HUES48 (cell line): ENCODE results near the gene ADAMTS19.

Experiments used
- H3K27ac ChIP-seq: one replicate; pipeline ENCODE4 v1.7.0; 2013; ENCODE audit warnings: low read depth, low read length, inconsistent platforms
- H3K27me3 ChIP-seq: 2 replicates; pipeline ENCODE4 v1.6.1; 2013; ENCODE audit warnings: mild to moderate bottlenecking, low read length; ENCODE audit not compliant: control insufficient read depth, insufficient read depth
- H3K36me3 ChIP-seq: 2 replicates; pipeline ENCODE4 v1.6.1; 2013; ENCODE audit warnings: low read length; ENCODE audit not compliant: control insufficient read depth, insufficient read depth
- H3K4me1 ChIP-seq: 2 replicates; pipeline ENCODE4 v1.6.1; 2013; ENCODE audit warnings: mild to moderate bottlenecking, low read length; ENCODE audit not compliant: control insufficient read depth, insufficient read depth
- H3K4me3 ChIP-seq: 2 replicates; pipeline ENCODE4 v1.5.1; 2013; ENCODE audit warnings: mild to moderate bottlenecking, low read depth, low read length
- H3K9ac ChIP-seq: 2 replicates; pipeline ENCODE4 v1.6.1; 2013; ENCODE audit warnings: mild to moderate bottlenecking, low read depth, low read length, moderate library complexity
- H3K9me3 ChIP-seq: 2 replicates; pipeline ENCODE4 v1.6.1; 2013; ENCODE audit warnings: low read length; ENCODE audit not compliant: control insufficient read depth, insufficient read depth

The ADAMTS19 gene

DNA sequence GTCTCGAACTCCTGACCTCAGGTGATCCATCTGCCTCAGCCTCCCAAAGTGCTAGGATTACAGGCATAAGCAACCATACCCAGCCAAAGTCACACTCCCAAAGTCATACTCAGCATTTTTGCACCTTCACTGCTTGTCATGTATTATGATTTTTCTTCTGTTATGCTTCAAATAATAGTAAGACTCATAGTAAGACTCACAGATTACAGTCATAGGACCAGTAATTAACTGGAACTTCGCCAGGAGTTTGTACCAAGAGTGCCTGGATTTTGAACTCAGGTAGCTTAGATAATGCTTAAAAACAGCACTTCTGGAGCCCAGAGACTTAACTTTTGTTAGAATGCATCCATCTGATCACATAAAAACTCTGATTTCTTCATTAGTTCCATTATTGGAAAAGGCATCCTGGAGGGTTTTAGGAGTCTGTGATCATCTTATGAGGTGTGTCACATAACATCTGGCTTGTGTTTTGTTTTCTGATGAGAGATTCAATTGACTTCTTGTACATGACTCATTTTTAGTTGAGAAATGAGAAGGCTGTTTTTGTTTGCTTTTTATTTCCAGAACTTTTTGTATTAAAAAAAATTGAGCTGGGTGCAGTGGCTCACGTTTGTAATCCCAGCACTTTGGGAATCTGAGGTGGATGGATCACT, 131.5 kb downstream of the ADAMTS19 start:
- no peak overlapping the region for H3K27ac ChIP-seq
- no peaks in the 10 kb centered on the region for H3K4me1 ChIP-seq
- no peak overlapping the region for H3K4me3 ChIP-seq
- no peaks in the 10 kb centered on the region for H3K27me3 ChIP-seq
- no peak overlapping the region for H3K9ac ChIP-seq
- H3K9me3 ChIP-seq: no peaks in the 10 kb centered on the region
- peaks cover under 1% of the 10 kb centered on the region; the same call in 1 of the 2 replicates for H3K36me3 ChIP-seq

DNA sequence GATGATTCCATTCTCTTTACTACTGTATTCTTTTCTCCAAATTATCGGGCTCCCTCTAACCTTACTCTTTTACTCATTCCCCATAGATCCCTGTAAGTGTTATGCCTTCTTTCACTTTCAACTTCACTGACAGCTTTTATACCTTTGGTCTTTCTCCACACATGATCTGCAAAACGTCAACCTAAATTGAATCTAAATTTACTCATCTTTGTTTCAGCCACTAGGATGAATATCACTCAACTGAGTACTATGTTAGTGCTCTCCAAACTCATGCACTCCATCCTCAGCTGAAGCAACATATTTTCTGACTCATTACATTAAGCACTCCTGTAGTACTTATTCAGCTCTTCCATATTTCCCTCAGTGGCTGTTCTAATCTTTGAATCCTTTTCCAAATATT, 133.4 kb downstream of the ADAMTS19 start:
- H3K27ac ChIP-seq: no peak overlapping the region
- no peaks in the 10 kb centered on the region for H3K4me1 ChIP-seq
- H3K27me3 ChIP-seq: no peaks in the 10 kb centered on the region
- H3K4me3 ChIP-seq: no peak overlapping the region
- H3K9ac ChIP-seq: no peak overlapping the region
- peaks cover 10% of the 10 kb centered on the region for H3K36me3 ChIP-seq
- no peaks in the 10 kb centered on the region for H3K9me3 ChIP-seq

DNA sequence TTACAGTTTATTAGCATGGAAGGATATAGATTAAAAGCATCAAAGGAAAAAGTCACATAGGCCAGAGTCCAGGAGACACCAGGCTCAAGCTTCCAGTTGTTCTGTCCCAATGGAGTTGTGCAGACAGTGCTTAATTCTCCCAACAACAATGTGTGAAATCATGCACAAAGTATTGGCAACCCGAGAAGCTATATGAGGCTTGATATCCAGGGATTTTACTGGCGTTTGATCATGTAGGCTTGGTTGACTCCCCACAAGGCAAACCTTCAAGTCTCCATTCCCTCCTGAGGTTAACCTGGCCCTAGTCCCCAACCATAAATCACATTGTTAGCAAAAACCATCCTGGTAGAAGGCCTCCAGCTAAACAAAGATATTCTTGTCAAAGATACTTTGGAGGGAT, 141.5 kb downstream of the ADAMTS19 start:
- peaks cover 10% of the 10 kb centered on the region for H3K36me3 ChIP-seq

DNA sequence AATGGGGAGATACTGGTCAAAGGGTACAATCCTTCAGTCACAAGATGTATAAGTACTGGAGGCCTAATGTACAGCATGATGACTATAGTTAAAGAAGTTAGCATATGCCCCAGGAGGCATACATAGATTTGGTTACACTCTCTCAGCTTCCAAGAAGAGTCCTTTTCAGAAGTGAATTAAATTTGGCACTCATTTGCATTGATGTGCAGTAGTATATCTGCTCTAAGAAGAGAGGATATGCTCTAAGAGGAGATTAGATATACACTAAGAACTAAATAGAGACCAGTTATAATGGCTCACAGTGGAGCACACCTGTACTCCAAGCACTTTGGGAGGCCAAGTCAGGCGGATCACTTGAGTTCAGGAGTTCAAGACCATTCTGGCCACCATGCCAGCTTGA, 148.3 kb downstream of the ADAMTS19 start:
- H3K4me3 ChIP-seq: no peak overlapping the region
- no peaks in the 10 kb centered on the region for H3K9me3 ChIP-seq
- H3K4me1 ChIP-seq: no peaks in the 10 kb centered on the region
- no peaks in the 10 kb centered on the region for H3K27me3 ChIP-seq
- no peaks in the 10 kb centered on the region for H3K36me3 ChIP-seq
- H3K9ac ChIP-seq: no peak overlapping the region
- H3K27ac ChIP-seq: no peak overlapping the region

More for the DNA sequence above, 141.5 kb downstream of the ADAMTS19 start:
- H3K9me3 ChIP-seq: no peaks in the 10 kb centered on the region
- H3K4me3 ChIP-seq: no peak overlapping the region
- no peaks in the 10 kb centered on the region for H3K27me3 ChIP-seq
- no peaks in the 10 kb centered on the region for H3K4me1 ChIP-seq
- H3K9ac ChIP-seq: no peak overlapping the region
- H3K27ac ChIP-seq: no peak overlapping the region

DNA sequence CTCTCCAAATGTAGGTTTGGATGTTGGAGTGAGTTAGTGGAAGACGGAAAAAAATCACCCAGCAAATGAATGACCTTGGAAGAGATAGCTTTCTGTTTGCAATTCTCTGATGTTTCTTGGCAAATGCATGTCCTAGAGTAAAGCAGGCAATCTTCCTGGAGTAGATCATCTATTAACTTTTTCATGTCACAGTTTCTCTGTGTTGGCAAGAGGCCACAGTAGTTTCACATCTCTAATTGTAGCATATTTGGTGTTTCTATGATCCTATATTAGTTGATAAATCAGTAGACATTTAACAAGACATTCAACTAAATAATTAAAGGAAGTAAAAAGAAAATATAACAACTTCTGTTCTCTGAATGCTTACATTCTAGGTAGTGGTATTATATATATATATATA, 149.6 kb downstream of the ADAMTS19 start:
- Histone ChIP-seq H3K9ac (no peak overlapping the region), H3K4me1 (no peaks in the 10 kb centered on the region), H3K36me3 (no peaks in the 10 kb centered on the region), H3K27me3 (no peaks in the 10 kb centered on the region), H3K9me3 (no peaks in the 10 kb centered on the region), H3K27ac (no peak overlapping the region), H3K4me3 (no peak overlapping the region)

DNA sequence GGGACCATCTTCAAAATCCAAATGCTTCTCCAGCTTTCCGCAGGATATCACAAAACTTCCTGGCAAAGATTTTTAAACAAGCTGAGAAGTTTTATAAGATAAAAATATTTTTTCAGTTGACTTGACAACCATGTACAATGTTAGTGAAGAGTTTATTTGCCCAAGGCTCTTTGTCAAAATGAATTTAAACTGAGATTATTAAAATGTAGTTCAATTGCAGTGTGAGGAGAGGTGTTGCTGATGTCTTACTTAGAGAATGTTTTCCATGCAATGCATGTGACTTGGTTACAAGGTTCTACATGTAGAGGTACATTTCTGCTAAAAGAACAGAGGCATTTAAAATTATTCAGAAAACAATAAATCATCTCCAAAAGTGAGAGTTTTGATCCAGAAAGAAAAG, 156.4 kb downstream of the ADAMTS19 start:
- H3K9ac ChIP-seq: no peak overlapping the region
- H3K27ac ChIP-seq: no peak overlapping the region
- peaks cover 5% of the 10 kb centered on the region for H3K36me3 ChIP-seq
- no peaks in the 10 kb centered on the region for H3K4me1 ChIP-seq
- H3K4me3 ChIP-seq: no peak overlapping the region
- H3K27me3 ChIP-seq: no peaks in the 10 kb centered on the region
- H3K9me3 ChIP-seq: no peaks in the 10 kb centered on the region

DNA sequence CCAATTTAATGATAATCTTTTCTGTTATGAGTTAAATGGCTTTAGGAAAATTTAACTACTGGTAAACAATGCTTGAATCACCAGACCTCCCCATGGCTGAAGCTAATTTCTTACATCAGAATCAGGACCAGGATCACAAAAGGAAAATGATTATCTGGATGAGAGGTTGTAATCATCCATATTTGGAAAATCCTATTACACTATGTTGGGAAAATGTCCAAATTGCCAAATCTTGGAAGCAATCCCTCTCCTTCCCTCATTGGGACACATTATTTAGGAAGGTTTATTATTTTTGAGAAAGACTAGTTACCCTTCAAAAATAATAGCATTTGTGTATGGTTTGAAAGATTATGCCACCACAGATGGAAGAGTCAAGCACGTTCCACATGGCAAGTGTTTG, 157.1 kb downstream of the ADAMTS19 start:
- Histone ChIP-seq H3K9me3 (no peaks in the 10 kb centered on the region), H3K9ac (no peak overlapping the region), H3K4me1 (no peaks in the 10 kb centered on the region), H3K4me3 (no peak overlapping the region), H3K27ac (no peak overlapping the region), H3K27me3 (no peaks in the 10 kb centered on the region), H3K36me3 (peaks cover 8% of the 10 kb centered on the region)

DNA sequence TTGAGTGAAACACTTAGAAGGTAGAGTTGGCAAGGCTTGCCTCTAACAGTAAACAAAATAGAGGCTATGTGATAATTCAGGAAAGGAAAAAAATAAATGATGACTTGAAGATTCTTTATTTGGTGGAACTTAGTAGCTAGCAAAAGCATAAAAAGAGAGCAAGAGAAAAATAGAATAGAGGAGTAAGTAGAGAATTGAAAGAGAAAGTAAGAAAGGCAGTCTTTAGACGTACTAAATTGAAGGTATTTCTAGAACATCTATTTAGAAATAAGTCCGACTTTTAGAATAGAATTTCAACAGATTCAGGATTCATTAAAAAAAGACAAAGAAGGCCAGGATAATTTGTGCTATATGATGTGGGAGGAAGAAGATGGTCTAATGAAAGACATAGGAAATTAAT, 159.7 kb downstream of the ADAMTS19 start:
- no peaks in the 10 kb centered on the region for H3K4me1 ChIP-seq
- H3K4me3 ChIP-seq: no peak overlapping the region
- H3K9me3 ChIP-seq: no peaks in the 10 kb centered on the region
- H3K36me3 ChIP-seq: peaks cover 15% of the 10 kb centered on the region
- no peaks in the 10 kb centered on the region for H3K27me3 ChIP-seq
- no peak overlapping the region for H3K27ac ChIP-seq
- H3K9ac ChIP-seq: no peak overlapping the region

DNA sequence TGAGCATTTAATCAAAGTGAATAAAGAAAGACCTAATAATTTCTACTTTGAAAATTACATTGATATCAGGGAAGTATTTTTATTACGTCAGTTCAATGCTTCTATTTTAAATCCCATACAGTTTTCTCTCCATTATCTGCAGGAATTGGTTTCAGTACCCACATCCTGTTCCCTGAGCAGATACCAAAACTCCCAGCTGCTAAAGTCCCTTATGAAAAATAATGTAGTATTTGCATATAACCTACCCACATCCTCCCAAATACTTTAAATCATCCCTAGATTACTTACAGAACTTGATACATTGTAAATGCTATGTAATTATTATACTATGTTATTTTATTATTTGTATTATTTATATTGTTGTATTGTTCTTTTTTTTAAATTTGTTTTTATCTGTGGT, 162.4 kb downstream of the ADAMTS19 start:
- H3K9me3 ChIP-seq: no peaks in the 10 kb centered on the region
- H3K9ac ChIP-seq: no peak overlapping the region
- peaks cover 15% of the 10 kb centered on the region for H3K36me3 ChIP-seq
- H3K27ac ChIP-seq: no peak overlapping the region
- no peaks in the 10 kb centered on the region for H3K27me3 ChIP-seq
- H3K4me3 ChIP-seq: no peak overlapping the region
- H3K4me1 ChIP-seq: no peaks in the 10 kb centered on the region

DNA sequence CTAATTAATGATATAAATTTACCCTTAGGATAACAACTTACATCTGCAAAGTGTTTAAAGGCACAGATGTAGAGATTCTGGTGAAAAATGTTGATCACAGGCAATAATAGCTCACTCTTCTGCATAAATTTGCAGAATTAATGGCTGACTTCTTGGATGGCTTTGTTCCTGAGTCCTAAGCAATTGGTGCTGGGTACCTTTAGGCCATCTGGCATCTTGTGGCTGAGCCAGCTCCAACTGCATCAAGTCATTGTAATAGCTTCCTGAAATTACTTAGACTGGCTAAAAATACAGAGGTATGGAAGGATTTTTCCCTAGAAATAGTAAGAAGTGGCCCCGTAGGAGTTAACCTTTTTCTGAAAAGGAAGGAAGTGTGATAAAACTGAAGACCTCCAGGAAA, 169.5 kb downstream of the ADAMTS19 start:
- no peaks in the 10 kb centered on the region for H3K36me3 ChIP-seq
- H3K4me3 ChIP-seq: no peak overlapping the region
- H3K9ac ChIP-seq: no peak overlapping the region
- H3K4me1 ChIP-seq: no peaks in the 10 kb centered on the region
- H3K27me3 ChIP-seq: no peaks in the 10 kb centered on the region
- H3K27ac ChIP-seq: no peak overlapping the region
- no peaks in the 10 kb centered on the region for H3K9me3 ChIP-seq

DNA sequence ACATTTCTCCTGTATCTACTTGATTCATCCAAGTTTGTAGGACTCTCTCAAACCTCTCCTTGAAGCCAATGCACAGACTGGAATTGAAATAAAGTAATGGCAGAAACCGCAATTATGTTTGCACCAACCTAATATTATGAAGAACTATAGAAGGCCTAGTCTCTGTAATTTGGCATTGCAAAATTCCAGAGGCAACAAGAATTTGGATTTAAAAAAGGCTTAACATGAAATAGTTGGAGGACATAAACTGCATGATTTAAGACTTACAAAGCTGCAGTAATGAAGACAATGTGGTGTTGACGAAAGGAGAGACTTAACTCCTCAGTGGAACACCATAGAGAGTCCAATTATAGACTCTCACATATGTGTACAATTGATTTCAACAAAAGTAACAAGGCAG, 170.0 kb downstream of the ADAMTS19 start:
- Histone ChIP-seq H3K9ac (no peak overlapping the region), H3K27ac (no peak overlapping the region), H3K9me3 (no peaks in the 10 kb centered on the region), H3K4me1 (no peaks in the 10 kb centered on the region), H3K27me3 (no peaks in the 10 kb centered on the region), H3K36me3 (no peaks in the 10 kb centered on the region), H3K4me3 (no peak overlapping the region)

DNA sequence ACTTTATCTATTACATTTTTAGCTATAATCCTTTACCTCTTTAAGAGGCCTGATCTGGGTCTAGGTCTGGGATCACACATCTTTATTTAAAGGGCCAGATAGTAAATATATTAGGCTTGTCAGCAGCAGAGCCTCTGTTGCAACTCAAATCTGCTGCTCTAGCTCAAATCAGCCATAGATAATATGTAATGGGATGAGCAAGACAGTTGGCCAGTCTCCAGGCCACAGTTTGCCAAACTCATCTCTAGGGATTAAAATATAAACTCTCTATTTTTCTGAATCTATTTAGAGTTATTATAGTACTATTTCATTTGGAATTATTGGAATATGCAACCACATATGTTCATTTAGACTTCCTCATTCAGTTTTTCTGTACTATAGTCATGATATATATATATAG, 171.9 kb downstream of the ADAMTS19 start:
- Histone ChIP-seq H3K9ac (no peak overlapping the region), H3K9me3 (no peaks in the 10 kb centered on the region), H3K36me3 (no peaks in the 10 kb centered on the region), H3K4me3 (no peak overlapping the region), H3K4me1 (no peaks in the 10 kb centered on the region), H3K27me3 (no peaks in the 10 kb centered on the region), H3K27ac (no peak overlapping the region)
